GM18909 (cell line): ENCODE results near the gene GLYATL1.
"Not testable (repeated sequence)": the region's sequence is repeated elsewhere in the genome, so short reads cannot be mapped to it uniquely, and the experiment has no call there.

Experiments used
- ATAC-seq: cut with Tn5 transposase; IDR thresholded peaks from one replicate; pipeline ENCODE4 v1.9.1; 2021; ENCODE audit warnings: mild to moderate bottlenecking; ENCODE audit not compliant: unreplicated experiment, poor library complexity

The GLYATL1 gene

GRCh38 chr11:58992489-58992888 is 53.2 kb downstream of the GLYATL1 start:
- ATAC-seq, result no peak

GRCh38 chr11:58994171-58994570 is 54.9 kb downstream of the GLYATL1 start:
- no peak for ATAC-seq

- no peak for ATAC-seq
These were observed 59.4 kb downstream of the GLYATL1 start for GRCh38 chr11:58998480-58999290.

GRCh38 chr11:58999291-58999680 is 60.0 kb downstream of the GLYATL1 start:
- peak; percentile 97 for ATAC-seq

- ATAC-seq, result no peak
These were observed 60.7 kb downstream of the GLYATL1 start for GRCh38 chr11:59000003-59000402.

- not testable (repeated sequence) for ATAC-seq
These were observed 62.7 kb downstream of the GLYATL1 start for GRCh38 chr11:59002006-59002405.
